Kidney (tissue), 14 donors: ENCODE results near the gene RSU1. TPM values are rescaled to one million over a fixed set of nuclear protein-coding genes. Genes with fewer than 3 reads are reported as not detected.
A peak's percentile ranks its signal among the peaks of the same experiment; 100 is the strongest.

Experiments
- DNase-seq, 5 donors: peaks; one replicate each; pipeline ENCODE4 v3.0.0-alpha.2; 2013 to 2020
- FAIRE-seq: peaks from 2 replicates; lab custom pipeline; 2012; peaks lifted over from hg19 to GRCh38; lab: Jason Lieb, UNC
- H3K27ac ChIP-seq, 2 donors: one replicate each; pipeline ENCODE4 v1.7.0; 2013; ENCODE audit warnings: low read depth in 2 of 2, low read length in 2 of 2, inconsistent platforms in 1 of 2
- H3K27me3 ChIP-seq: one replicate; pipeline ENCODE4 v1.7.1; 2013; ENCODE audit warnings: low read length, inconsistent platforms; ENCODE audit not compliant: control insufficient read depth, insufficient read depth
- H3K36me3 ChIP-seq, 3 donors: one replicate each; pipeline versions ENCODE4 v1.7.0 to v1.7.1; 2013; ENCODE audit warnings: low read length in 3 of 3, control low read depth in 1 of 3, inconsistent platforms in 1 of 3; ENCODE audit not compliant: insufficient read depth in 3 of 3, control insufficient read depth in 2 of 3
- H3K4me1 ChIP-seq, 3 donors: one replicate each; pipeline versions ENCODE4 v1.7.0 to v1.7.1; 2013; ENCODE audit warnings: low read length in 3 of 3, inconsistent platforms in 1 of 3, low read depth in 1 of 3; ENCODE audit not compliant: control insufficient read depth in 2 of 3, insufficient read depth in 2 of 3
- H3K4me3 ChIP-seq, 3 donors: one replicate each; pipeline versions ENCODE4 v1.7.0 to v1.8.1; 2013; ENCODE audit warnings: low read length in 3 of 3, control low read depth in 1 of 3, inconsistent platforms in 1 of 3
- H3K9ac ChIP-seq, 3 donors: one replicate each; pipeline versions ENCODE4 v1.7.0 to v1.7.1; 2013; ENCODE audit warnings: low read length in 3 of 3, control low read depth in 1 of 3, inconsistent platforms in 1 of 3
- H3K9me3 ChIP-seq, 3 donors: one replicate each; pipeline versions ENCODE4 v1.7.0 to v1.7.1; 2013; ENCODE audit warnings: low read length in 3 of 3, control low read depth in 1 of 3, inconsistent platforms in 1 of 3; ENCODE audit not compliant: control insufficient read depth in 2 of 3, insufficient read depth in 1 of 3
- CTCF ChIP-seq: IDR thresholded peaks from 3 replicates; pipeline ENCODE4 v1.5.1; 2012; ENCODE audit warnings: mild to moderate bottlenecking, moderate library complexity, borderline replicate concordance; ENCODE audit not compliant: insufficient read depth; ENCODE audit errors: extremely low read depth
- intact Hi-C: fragments of 100-400 bp; cut with DNase I; formaldehyde crosslinking; loops from one replicate; pipeline ENCODE4 v1.11.1; 2022
- polyA plus RNA-seq: library from polyadenylated mRNA; stranded (reverse); fragments of 350-450 nt; fragmentation: Illumina TruSeq; extraction: RNeasy Lipid Tissue Mini Kit (QIAGEN cat#74804); gene quantifications from one replicate; pipeline ENCODE4 v1.2.3, GENCODE V29; 2014; ENCODE audit warnings: low read depth, low replicate concordance; ENCODE audit not compliant: insufficient read depth
- total RNA-seq: library from RNA; stranded (reverse); fragmentation: NEBNext Ultra II Directional; extraction: Animal tissue kit (Norgen Biotek cat#: 25700); gene quantifications from one replicate; pipeline ENCODE4 v1.2.1, GENCODE V29; 2021
- donor health status: control.
- donor health status: control.
- donor health status: control.
- donor health status: control.
- donor health status: control.
- donor health status: DM: yes; HTN: yes; CAD: no.
- donor health status: Normal renal cell carcinoma (clear cell type).

Gene RSU1
- total and polyA plus RNA-seq, 2 donors from 2014 or later = 44.6 to 72.4 TPM

GRCh38 chr10:16853201-16853600 is 36.0 kb upstream of the RSU1 start:
- Histone ChIP-seq H3K9ac (no peak overlapping the region), H3K9me3 (no peaks in the 10 kb centered on the region), H3K27me3 (no peaks in the 10 kb centered on the region), H3K36me3 (peaks cover 0 to 11% (median 0%) of the 10 kb centered on the region in 3 donors), H3K4me1 (no peaks in the 10 kb centered on the region), H3K4me3 (no peak overlapping the region), H3K27ac (no peak overlapping the region)
- DNase-seq (peak in 2 of 5 donors; percentile 60 to 70), FAIRE-seq (no peak)
- peak; percentile 24 for TF ChIP-seq CTCF
- intact Hi-C loops = no loop called here

GRCh38 chr10:16852624-16853023 is 35.4 kb upstream of the RSU1 start:
- Histone ChIP-seq H3K4me1 (no peaks in the 10 kb centered on the region), H3K27me3 (no peaks in the 10 kb centered on the region), H3K4me3 (no peak overlapping the region), H3K27ac (no peak overlapping the region), H3K36me3 (peaks cover 0 to 13% (median 0%) of the 10 kb centered on the region in 3 donors), H3K9ac (no peak overlapping the region), H3K9me3 (no peaks in the 10 kb centered on the region)
- FAIRE-seq = no peak
- intact Hi-C loops = no loop called here
- TF ChIP-seq CTCF = no peak
- no peak for DNase-seq

GRCh38 chr10:16848562-16849154 is 31.4 kb upstream of the RSU1 start:
- Histone ChIP-seq H3K9me3 (no peaks in the 10 kb centered on the region), H3K4me3 (no peak overlapping the region), H3K9ac (no peak overlapping the region), H3K4me1 (no peaks in the 10 kb centered on the region), H3K27ac (no peak overlapping the region), H3K36me3 (peaks cover 0 to 8% (median 2%) of the 10 kb centered on the region in 3 donors), H3K27me3 (no peaks in the 10 kb centered on the region)
- no peak for TF ChIP-seq CTCF
- intact Hi-C loops = no loop called here
- DNase-seq (no peak), FAIRE-seq (no peak)
